Lung (tissue), 12 donors: Measurements from ENCODE around the gene SIX6. TPM values are rescaled to one million over a fixed set of nuclear protein-coding genes. Genes with fewer than 3 reads are reported as not detected.

Experiments used
- ATAC-seq: fragments of 200-7000 bp; cut with Tn5 transposase; one replicate; pipeline ENCODE4 v1.9.1; 2020; ENCODE audit warnings: moderate number of reproducible peaks; ENCODE audit not compliant: insufficient read depth, low FRiP score
- DNase-seq, 3 donors: peaks; one replicate each; pipeline ENCODE4 v3.0.0-alpha.2; 2013 to 2017
- H3K27ac ChIP-seq, 2 donors: one replicate each; pipeline ENCODE4 v1.5.1; 2013; ENCODE audit warnings: mild to moderate bottlenecking in 2 of 2, moderate library complexity in 2 of 2, control low read depth in 1 of 2, inconsistent platforms in 1 of 2, low read depth in 1 of 2, low read length in 1 of 2
- H3K27me3 ChIP-seq, 3 donors: one replicate each; pipeline ENCODE4 v1.5.1; 2013; ENCODE audit warnings: low read length in 2 of 3; ENCODE audit not compliant: control insufficient read depth in 3 of 3, insufficient read depth in 3 of 3
- H3K36me3 ChIP-seq, 4 donors: one replicate each; pipeline ENCODE4 v1.5.1; 2013; ENCODE audit warnings: low read length in 4 of 4, mild to moderate bottlenecking in 1 of 4, moderate library complexity in 1 of 4; ENCODE audit not compliant: control insufficient read depth in 4 of 4, insufficient read depth in 4 of 4
- H3K4me1 ChIP-seq, 5 donors: one replicate each; pipeline ENCODE4 v1.5.1; 2013; ENCODE audit warnings: low read length in 5 of 5, mild to moderate bottlenecking in 2 of 5, moderate library complexity in 1 of 5; ENCODE audit not compliant: control insufficient read depth in 5 of 5, insufficient read depth in 5 of 5
- H3K4me3 ChIP-seq: one replicate; pipeline ENCODE4 v1.5.1; 2013; ENCODE audit warnings: mild to moderate bottlenecking, control low read depth, moderate library complexity
- H3K9ac ChIP-seq, 2 donors: one replicate each; pipeline ENCODE4 v1.5.1; 2013; ENCODE audit warnings: low read length in 2 of 2, control low read depth in 1 of 2; ENCODE audit not compliant: insufficient read depth in 1 of 2
- H3K9me3 ChIP-seq, 4 donors: one replicate each; pipeline ENCODE4 v1.5.1; 2013; ENCODE audit warnings: low read length in 3 of 4, mild to moderate bottlenecking in 1 of 4, moderate library complexity in 1 of 4; ENCODE audit not compliant: control insufficient read depth in 4 of 4, insufficient read depth in 3 of 4
- CTCF ChIP-seq: IDR thresholded peaks from 2 replicates; pipeline ENCODE4 v1.5.1; 2012; ENCODE audit warnings: mild to moderate bottlenecking; ENCODE audit errors: control extremely low read depth, extremely low read depth
- WGBS, 2 donors: extraction: QIAGEN DNeasy Blood & Tissue Kit; methylation state at CpG; one replicate each; pipeline ENCODE4 v1.1.7; 2013; 5-methylcytosine and 5-hydroxymethylcytosine counted together
- polyA plus RNA-seq, 2 donors: library from polyadenylated mRNA; stranded (reverse); fragments of 200-250 nt; gene quantifications; one replicate each; pipeline ENCODE4 v1.2.1, GENCODE V29; 2013
- total RNA-seq, 2 donors: library from RNA; depleted of rRNA in 1 of 2; stranded (reverse); fragments of >200 nt in 1 of 2; gene quantifications; one replicate each; pipeline ENCODE4 v1.2.1, GENCODE V29; 2014 to 2021
- donor health status: control.
- donor health status: control.
- donor health status: Bipolar disorder and iron deficiency.
- donor health status: healthy.
- donor health status: DM: yes; HTN: yes; CAD: no.

The SIX6 gene
- total and polyA plus RNA-seq, 4 donors: not detected

GRCh38 chr14:60514741-60515491, 6.0 kb downstream of the SIX6 start:
- WGBS, 2 donors: 1 to 4% methylated on average over 53 to 79 of the region's 79 CpGs
- ATAC-seq: no peak
- peaks cover 7 to 73% (median 72%) of the 10 kb centered on the region in 3 donors for H3K27me3 ChIP-seq

GRCh38 chr14:60515511-60516289, 6.8 kb downstream of the SIX6 start:
- no peak overlapping the region for H3K27ac ChIP-seq
- H3K4me3 ChIP-seq: peak overlapping the region; percentile 25
- H3K9ac ChIP-seq: no peak overlapping the region
- 9 to 17% methylated on average over 46 to 66 of the region's 66 CpGs for WGBS, 2 donors
- TF ChIP-seq CTCF: no peak
- H3K27me3 ChIP-seq: peaks cover 6 to 65% (median 64%) of the 10 kb centered on the region in 3 donors
- DNase-seq: peak; percentile 12 to 33 (median 27)
- peaks cover 0 to 9% (median 1%) of the 10 kb centered on the region in 4 donors for H3K9me3 ChIP-seq
- H3K4me1 ChIP-seq: peaks cover 0 to 11% (median 0%) of the 10 kb centered on the region in 5 donors
- no peak for ATAC-seq
- no peaks in the 10 kb centered on the region for H3K36me3 ChIP-seq

More at GRCh38 chr14:60514741-60515491, 6.0 kb downstream of the SIX6 start:
- Histone ChIP-seq H3K36me3 (no peaks in the 10 kb centered on the region), H3K27ac (no peak overlapping the region), H3K9me3 (peaks cover 0 to 12% (median 0%) of the 10 kb centered on the region in 4 donors), H3K9ac (no peak overlapping the region), H3K4me3 (no peak overlapping the region), H3K4me1 (peaks cover 0 to 11% (median 3%) of the 10 kb centered on the region in 5 donors)
- no peak for TF ChIP-seq CTCF
- peak; percentile 59 to 69 (median 69) for DNase-seq

GRCh38 chr14:60532442-60532841, 23.5 kb downstream of the SIX6 start:
- DNase-seq: no peak
- TF ChIP-seq CTCF: no peak
- 63% methylated on average over 3 of the region's 3 CpGs for WGBS, 2 donors

More at GRCh38 chr14:60532442-60532841, 23.5 kb downstream of the SIX6 start:
- Histone ChIP-seq H3K4me3 (no peak overlapping the region), H3K9me3 (no peaks in the 10 kb centered on the region), H3K36me3 (no peaks in the 10 kb centered on the region), H3K27me3 (no peaks in the 10 kb centered on the region), H3K9ac (no peak overlapping the region), H3K4me1 (no peaks in the 10 kb centered on the region), H3K27ac (no peak overlapping the region)
- ATAC-seq: no peak
